GM19467 (cell line): ENCODE measurements around the gene CCL19.
A peak's percentile ranks its signal among the peaks of the same experiment; 100 is the strongest.

Source experiments
- ATAC-seq: cut with Tn5 transposase; IDR thresholded peaks from one replicate; pipeline ENCODE4 v1.9.1; 2021; ENCODE audit warnings: mild to moderate bottlenecking, moderate library complexity; ENCODE audit not compliant: unreplicated experiment

CCL19 gene

GRCh38 chr9:34664281-34665066 lies 26.6 kb downstream of the CCL19 start:
- peak; percentile 43 for ATAC-seq

DNA sequence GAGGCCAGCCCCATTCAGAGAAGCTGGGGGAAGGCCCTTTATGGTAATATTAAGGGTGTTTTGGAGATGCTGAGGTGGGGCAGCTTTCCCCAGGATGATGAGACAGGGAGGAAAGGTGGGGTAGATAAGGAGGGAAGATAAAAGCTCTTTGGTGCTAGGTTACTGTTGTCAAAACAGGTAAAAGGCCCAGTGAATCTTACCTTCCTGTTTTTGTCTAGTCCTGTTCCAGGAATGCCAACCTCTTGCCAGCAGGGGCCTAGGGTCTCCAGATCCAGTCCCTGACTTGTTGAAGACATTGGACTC lies 27.8 kb downstream of the CCL19 start:
- no peak for ATAC-seq

DNA sequence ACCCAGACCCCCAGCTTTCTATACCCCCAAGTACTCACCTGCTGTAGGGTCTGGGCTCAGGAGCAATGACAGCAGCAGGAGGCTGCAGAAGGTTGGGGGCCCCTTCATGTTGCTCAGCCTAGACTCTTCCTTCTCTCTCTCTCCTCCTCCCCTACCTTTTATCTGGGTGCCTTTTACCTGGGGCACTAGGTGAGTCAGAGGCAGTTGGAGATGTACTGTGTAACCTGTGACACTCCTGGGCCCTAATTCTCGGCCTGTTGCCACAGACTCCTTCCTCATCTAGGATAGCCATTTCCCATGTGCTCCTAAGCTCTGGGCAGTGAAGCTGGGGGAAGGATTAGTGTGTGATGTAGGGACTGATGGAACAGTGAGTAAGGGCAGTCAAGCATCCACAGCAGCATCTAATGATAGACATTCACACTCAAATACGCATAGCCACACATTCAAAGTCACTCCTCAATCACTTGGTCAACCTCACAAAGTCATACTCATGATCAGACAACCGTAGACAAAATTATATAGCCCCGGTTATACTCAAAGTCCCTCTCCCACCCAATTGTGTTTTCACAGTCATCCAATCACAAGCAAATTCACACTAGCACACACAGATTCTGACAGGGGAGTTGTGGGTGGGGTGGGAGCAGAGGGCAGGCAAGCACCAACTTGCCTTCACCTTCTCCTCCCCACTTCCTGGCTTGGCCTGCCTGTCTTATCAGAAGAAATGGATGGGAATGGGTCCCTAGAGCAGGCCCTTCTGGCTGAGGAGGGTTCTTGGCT lies 28.4 kb downstream of the CCL19 start, which contains the start of gene CCL27:
Gene CCL27, minus strand, starts transcription at position 132 of the 777 bp plus-strand sequence. Its CDS starts 24 bp downstream, at position 108.
- no peak for ATAC-seq

- ATAC-seq = no peak
Measured at GRCh38 chr9:34659592-34660253, 31.4 kb downstream of the CCL19 start.

GRCh38 chr9:34658461-34658860 lies 32.6 kb downstream of the CCL19 start:
- no peak for ATAC-seq

DNA sequence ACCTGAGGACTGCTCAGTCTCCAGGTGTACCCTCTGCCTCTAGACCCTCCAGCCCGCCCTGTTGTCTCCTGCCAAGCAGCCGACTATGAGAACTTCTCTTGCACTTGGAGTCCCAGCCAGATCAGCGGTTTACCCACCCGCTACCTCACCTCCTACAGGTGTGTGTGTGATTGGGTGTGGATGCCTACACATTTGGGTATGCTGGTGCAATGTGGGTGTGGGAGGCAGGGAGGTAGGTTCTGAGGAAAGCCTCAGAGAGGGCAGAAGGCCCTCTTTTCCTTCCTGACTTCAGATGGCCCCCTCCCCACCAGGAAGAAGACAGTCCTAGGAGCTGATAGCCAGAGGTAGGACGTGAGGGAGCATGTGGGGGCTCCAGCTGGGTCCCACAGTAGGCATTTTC lies 34.1 kb downstream of the CCL19 start:
- ATAC-seq = no peak

DNA sequence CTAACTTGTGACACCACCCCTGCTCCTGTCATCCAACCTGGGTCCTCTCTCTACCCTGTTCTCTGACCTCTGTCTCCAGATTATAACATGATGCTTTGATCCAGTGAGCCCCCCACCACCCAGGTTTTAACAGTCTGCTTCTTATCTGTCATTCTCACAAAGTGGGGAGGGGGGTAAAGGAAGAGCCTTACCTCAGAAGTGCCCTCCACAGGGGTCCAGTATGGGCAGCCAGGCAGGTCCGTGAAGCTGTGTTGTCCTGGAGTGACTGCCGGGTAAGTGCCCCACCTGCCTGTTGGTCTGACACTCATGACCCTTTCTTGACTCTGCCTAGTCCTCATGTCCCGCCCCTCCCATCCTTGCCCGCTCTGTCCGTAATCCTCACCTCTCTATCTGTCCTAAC lies 35.7 kb downstream of the CCL19 start:
- no peak for ATAC-seq

GRCh38 chr9:34654323-34655051 lies 36.6 kb downstream of the CCL19 start:
- ATAC-seq = no peak

DNA sequence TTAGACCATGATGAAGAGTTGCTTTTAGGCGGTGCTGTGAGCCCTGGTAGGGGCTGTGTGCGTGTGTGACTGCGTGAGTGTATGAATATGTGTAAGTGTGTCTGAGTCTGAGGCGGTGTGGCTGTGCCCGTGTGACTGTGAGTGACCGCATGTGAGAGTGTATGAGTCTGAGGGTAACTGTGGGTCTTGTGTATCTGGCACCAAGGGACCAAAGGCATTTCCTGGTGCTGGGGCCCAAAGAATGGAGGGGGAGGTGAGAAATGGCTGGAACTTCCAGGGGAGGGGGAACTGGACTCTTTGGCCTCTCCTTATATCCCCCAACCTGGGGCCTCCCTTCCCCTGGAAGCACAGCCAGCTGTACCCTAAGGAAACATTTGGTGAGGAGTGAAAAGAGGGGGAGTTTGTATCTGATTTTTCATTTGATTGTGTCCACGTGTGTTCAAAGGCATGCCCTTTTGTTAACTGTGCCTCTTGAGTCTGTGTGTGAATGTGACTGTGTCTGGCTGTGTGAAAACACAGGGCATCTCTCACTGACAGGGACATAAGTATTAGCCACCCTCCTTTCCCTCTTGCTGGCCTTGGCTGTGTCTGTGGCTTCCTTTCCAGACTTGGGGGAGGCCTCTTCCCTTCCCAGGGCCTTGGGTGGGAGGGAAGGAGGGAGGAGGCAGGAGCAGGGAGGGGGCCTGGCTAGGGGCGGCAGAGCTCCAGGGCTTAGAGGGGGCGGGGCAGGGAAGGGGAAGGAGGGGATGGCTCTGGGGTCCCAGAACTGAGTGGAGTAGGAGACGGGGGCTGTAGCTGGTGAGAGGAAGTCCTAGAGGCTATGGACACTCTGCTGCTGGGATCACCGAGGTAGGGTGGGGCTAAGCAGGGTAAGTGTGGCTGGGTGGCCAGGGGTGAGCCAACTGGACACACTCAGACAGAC lies 37.7 kb downstream of the CCL19 start:
- no peak for ATAC-seq

DNA sequence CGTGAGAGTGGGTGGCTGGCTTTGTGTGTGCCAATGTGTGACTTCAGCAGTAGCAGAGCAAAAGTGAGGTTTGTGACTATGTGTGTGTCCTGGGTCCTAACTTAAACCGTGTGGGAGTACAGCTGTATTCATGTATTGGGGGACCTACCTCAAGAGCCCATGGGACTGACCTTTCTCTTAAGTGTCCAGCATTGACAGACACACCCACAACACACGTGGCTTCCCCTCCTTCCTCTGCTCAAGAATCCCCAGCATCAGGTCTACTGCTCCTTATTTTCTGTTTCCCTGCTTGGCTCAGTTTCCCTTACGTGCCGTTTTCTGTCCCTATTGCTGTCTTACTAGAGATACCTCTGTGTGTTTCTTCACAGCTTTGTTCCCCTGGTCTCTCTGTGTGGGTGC lies 38.5 kb downstream of the CCL19 start:
- ATAC-seq = no peak

DNA sequence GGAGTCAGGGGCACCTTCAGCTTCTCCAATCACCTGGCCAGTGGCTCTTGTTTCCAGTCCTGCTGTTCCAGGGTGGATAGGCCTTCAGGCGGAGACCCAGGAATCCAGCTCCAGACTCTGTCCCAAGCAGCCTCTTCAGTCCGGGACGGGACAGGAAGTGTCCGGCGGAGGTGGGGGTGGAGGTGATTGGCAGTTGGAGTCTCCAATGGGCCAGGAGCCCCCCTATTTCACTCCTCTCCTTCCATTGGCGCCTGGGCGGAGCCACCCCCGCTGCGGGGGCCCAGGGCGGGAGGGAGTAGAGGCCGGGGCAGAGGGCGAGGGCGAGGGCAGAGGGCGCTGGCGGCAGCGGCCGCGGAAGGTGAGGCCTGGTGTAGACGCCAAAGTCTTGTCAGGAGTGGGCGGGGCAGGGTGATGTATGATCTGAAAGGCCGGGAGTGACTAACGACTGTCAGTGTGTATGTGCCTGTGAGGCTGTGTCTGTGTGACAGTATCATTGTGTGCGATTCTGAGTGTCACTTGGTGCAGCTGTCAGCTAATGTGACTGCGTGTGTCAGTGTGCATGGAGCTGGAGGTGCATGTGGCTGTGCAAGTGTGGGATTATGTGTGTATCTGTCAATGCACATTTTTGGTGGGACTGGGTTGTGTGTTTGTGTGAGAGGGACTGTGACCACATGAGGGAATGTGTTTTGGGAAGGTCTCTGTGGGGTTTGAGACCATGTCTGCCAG lies 39.0 kb downstream of the CCL19 start, which contains the start of gene IL11RA:
Gene IL11RA, plus strand, starts transcription at position 310 of the 726 bp plus-strand sequence. CDS start 3,033 bp downstream, outside the sequence.
- no peak for ATAC-seq

- no peak for ATAC-seq
Measured at GRCh38 chr9:34651321-34651720, 39.8 kb downstream of the CCL19 start.

- ATAC-seq = no peak
Measured at GRCh38 chr9:34650816-34651215, 40.3 kb downstream of the CCL19 start.

DNA sequence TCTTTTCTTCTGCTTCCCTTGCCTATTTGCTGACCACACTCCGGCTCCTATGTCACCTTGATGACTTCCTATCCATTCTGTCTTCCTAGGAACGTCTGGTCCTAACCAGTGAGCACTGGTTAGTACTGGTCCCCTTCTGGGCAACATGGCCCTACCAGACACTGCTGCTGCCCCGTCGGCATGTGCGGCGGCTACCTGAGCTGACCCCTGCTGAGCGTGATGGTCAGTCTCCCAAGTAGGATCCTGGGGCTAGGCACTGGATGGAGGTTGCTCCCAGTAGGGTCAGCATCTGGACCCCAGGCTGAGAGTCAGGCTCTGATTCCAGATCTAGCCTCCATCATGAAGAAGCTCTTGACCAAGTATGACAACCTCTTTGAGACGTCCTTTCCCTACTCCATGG lies 42.4 kb downstream of the CCL19 start:
- ATAC-seq = no peak

DNA sequence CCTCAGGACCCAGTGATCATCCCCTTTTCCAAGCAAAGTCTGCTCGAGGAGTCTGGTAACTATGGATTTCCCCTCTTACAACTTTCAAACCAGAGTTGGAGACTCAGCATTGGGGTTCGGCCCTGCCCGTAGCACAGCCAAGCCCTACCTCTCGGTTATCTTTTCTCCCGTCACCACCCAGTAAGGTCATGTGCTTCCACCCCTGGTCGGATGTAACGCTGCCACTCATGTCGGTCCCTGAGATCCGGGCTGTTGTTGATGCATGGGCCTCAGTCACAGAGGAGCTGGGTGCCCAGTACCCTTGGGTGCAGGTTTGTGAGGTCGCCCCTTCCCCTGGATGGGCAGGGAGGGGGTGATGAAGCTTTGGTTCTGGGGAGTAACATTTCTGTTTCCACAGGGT lies 43.4 kb downstream of the CCL19 start:
- no peak for ATAC-seq

DNA sequence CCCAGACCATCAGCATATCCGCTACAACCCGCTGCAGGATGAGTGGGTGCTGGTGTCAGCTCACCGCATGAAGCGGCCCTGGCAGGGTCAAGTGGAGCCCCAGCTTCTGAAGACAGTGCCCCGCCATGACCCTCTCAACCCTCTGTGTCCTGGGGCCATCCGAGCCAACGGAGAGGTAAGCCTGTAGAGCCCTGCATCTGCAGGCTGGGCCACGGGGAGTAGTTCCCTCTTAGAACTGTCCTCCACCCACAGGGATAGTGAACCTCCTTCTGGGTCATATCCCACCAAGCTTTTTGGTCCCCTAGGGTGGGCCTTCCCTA lies 44.0 kb downstream of the CCL19 start:
- ATAC-seq = no peak

GRCh38 chr9:34646211-34647083 lies 44.6 kb downstream of the CCL19 start, which contains the start of gene GALT:
Gene GALT, plus strand, starts transcription at chr9:34646675. Its CDS starts 30 bp downstream, at chr9:34646705.
- peak; percentile 80 for ATAC-seq

DNA sequence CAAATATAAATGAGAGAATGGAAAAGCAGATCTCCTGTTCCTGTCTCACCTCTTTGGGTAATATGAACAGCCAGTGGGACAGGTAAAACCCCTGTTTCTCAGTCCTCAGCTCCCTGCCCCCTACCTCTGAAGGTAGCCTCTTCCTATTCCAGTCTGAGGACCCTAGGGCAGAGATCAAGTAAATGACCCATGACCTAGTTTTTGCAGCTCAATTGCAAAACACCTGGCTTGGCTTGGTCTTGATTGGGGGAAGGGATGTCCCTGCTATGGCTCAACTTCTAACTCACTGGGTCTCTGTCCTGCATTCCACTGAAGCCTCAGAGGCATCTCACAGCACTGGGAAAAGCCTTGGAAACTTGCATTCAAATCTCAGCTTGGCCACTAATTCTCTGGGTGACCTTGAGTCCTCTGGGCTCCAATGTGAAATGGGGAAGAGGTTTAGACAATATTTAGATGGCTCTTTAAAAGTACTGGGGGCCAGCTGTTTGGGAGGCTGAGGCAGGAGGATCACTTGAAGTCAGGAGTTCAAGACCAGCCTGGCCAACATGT lies 46.2 kb downstream of the CCL19 start:
- no peak for ATAC-seq
